Sigmoid colon (tissue), 7 donors: ENCODE measurements around the gene DYNLL2. TPM values are rescaled to one million over a fixed set of nuclear protein-coding genes. Genes with fewer than 3 reads are reported as not detected.

Source experiments
- DNase-seq: peaks from one replicate; pipeline ENCODE4 v3.0.0-alpha.2; 2019
- H3K27ac ChIP-seq, 4 donors: fragments of 200-600 bp; sonication (generic); one replicate each; pipeline ENCODE4 v1.5.1; 2016 to 2019; ENCODE audit warnings: mild to moderate bottlenecking in 1 of 4
- H3K27me3 ChIP-seq, 3 donors: fragments of 200-600 bp; sonication (generic); one replicate each; pipeline ENCODE4 v1.5.1; 2019; ENCODE audit warnings: mild to moderate bottlenecking in 1 of 3
- H3K36me3 ChIP-seq, 4 donors: fragments of 200-600 bp; sonication (generic); one replicate each; pipeline ENCODE4 v1.5.1; 2016 to 2019
- H3K4me1 ChIP-seq, 4 donors: fragments of 200-600 bp; sonication (generic); one replicate each; pipeline ENCODE4 v1.5.1; 2017 to 2019
- H3K4me3 ChIP-seq, 4 donors: fragments of 200-600 bp; sonication (generic); one replicate each; pipeline ENCODE4 v1.5.1; 2017 to 2019; ENCODE audit warnings: mild to moderate bottlenecking in 2 of 4, moderate library complexity in 1 of 4
- H3K9me3 ChIP-seq, 4 donors: fragments of 200-600 bp in 3 of 4; sonication (generic) in 3 of 4; one replicate each; pipeline versions ENCODE4 v1.5.1 to v1.6.1; 2013 to 2019
- CTCF ChIP-seq, 4 experiments: fragments of 450-650 bp in 3 of 4; fragments of 200-600 bp in 1 of 4; IDR thresholded peaks; one replicate each; pipeline ENCODE4 v1.5.1; 2016 to 2019; ENCODE audit warnings: antibody characterized with exemption in 4 of 4, mild to moderate bottlenecking in 3 of 4, moderate library complexity in 2 of 4
- EP300 ChIP-seq, 4 donors: sonication (generic); formaldehyde crosslinking; IDR thresholded peaks; one replicate each; pipeline ENCODE4 v1.6.1; 2017; ENCODE audit warnings: antibody characterized with exemption in 4 of 4
- POLR2A ChIP-seq, 2 donors: fragments of 450-650 bp; IDR thresholded peaks; one replicate each; pipeline ENCODE4 v1.6.1; 2016; ENCODE audit warnings: antibody characterized with exemption in 2 of 2, mild to moderate bottlenecking in 2 of 2, moderate library complexity in 2 of 2
- POLR2AphosphoS5 ChIP-seq, 4 donors: sonication (generic); formaldehyde crosslinking; IDR thresholded peaks; one replicate each; pipeline ENCODE4 v1.6.1; 2017; ENCODE audit warnings: antibody characterized with exemption in 4 of 4
- WGBS, 2 donors: extraction: QIAGEN DNeasy Blood & Tissue Kit; methylation state at CpG; one replicate each; pipeline ENCODE4 v1.1.7; 2013; 5-methylcytosine and 5-hydroxymethylcytosine counted together
- intact Hi-C: fragments of 100-400 bp; cut with DNase I; formaldehyde crosslinking; loops from one replicate; pipeline ENCODE4 v1.15.1; 2023
- polyA plus RNA-seq, 3 donors: library from polyadenylated mRNA; stranded (reverse); fragments of 200-250 nt; gene quantifications; one replicate each; pipeline ENCODE4 v1.2.3, GENCODE V29; 2013
- total RNA-seq, 4 donors: library from RNA; depleted of rRNA; stranded (reverse); fragments of >200 nt; gene quantifications; one replicate each; pipeline ENCODE4 v1.1.0, GENCODE V29; 2016
- donor health status: healthy with polysubstance abuse.
- donor health status: Bipolar disorder and iron deficiency.
- donor health status: healthy.

DYNLL2 gene
- total and polyA plus RNA-seq, 7 donors = 19.4 to 44.9 (median 26.4) TPM

- intact Hi-C loops = no loop called here
- no peaks in the 10 kb centered on the region for H3K9me3 ChIP-seq
- no peak overlapping the region for H3K4me3 ChIP-seq
- no peak overlapping the region for H3K27ac ChIP-seq
- 80 to 88% methylated on average over 6 of the region's 6 CpGs for WGBS, 2 donors
- H3K4me1 ChIP-seq = peaks cover 0 to 4% (median 2%) of the 10 kb centered on the region in 4 donors
- DNase-seq = no peak
- no peaks in the 10 kb centered on the region for H3K36me3 ChIP-seq
- no peak for TF ChIP-seq EP300 (IDR thresholded peaks at IDR 0.05)
- no peak for TF ChIP-seq POLR2A (IDR thresholded peaks at IDR 0.05)
- TF ChIP-seq CTCF (IDR thresholded peaks at IDR 0.05) = no peak
- no peak for TF ChIP-seq POLR2AphosphoS5 (IDR thresholded peaks at IDR 0.05)
- no peaks in the 10 kb centered on the region for H3K27me3 ChIP-seq
These were observed 28.6 kb upstream of the DYNLL2 start for GRCh38 chr17:58054641-58055040.

GRCh38 chr17:58056476-58056875, 26.7 kb upstream of the DYNLL2 start:
- Histone ChIP-seq H3K9me3 (no peaks in the 10 kb centered on the region), H3K27ac (no peak overlapping the region), H3K36me3 (no peaks in the 10 kb centered on the region), H3K4me3 (no peak overlapping the region), H3K27me3 (no peaks in the 10 kb centered on the region), H3K4me1 (peaks cover 0 to 22% (median 16%) of the 10 kb centered on the region in 4 donors)
- TF ChIP-seq POLR2AphosphoS5 (IDR thresholded peaks at IDR 0.05) = no peak
- intact Hi-C loops = no loop called here
- no peak for DNase-seq

- 56 to 67% methylated on average over 5 of the region's 5 CpGs for WGBS, 2 donors
- no peak for DNase-seq
- H3K27me3 ChIP-seq = no peaks in the 10 kb centered on the region
- TF ChIP-seq EP300 (IDR thresholded peaks at IDR 0.05) (no peak), POLR2A (IDR thresholded peaks at IDR 0.05) (no peak), POLR2AphosphoS5 (IDR thresholded peaks at IDR 0.05) (no peak)
- H3K4me1 ChIP-seq = peaks cover 0 to 26% (median 16%) of the 10 kb centered on the region in 4 donors
- no peak overlapping the region for H3K4me3 ChIP-seq
- no peaks in the 10 kb centered on the region for H3K36me3 ChIP-seq
- H3K27ac ChIP-seq = no peak overlapping the region
- H3K9me3 ChIP-seq = no peaks in the 10 kb centered on the region
- intact Hi-C loops = no loop called here
These were observed 24.1 kb upstream of the DYNLL2 start for GRCh38 chr17:58059141-58059540.

- WGBS, 2 donors = 26 to 56% methylated on average over 9 of the region's 9 CpGs
- no peaks in the 10 kb centered on the region for H3K27me3 ChIP-seq
- intact Hi-C loops = loop anchor here (2.0 kb wide), 1 partner anchor 22 kb away; the partner anchor contains the start of gene DYNLL2
- no peak overlapping the region for H3K4me3 ChIP-seq
- peak; percentile 6 to 62 (median 38) for TF ChIP-seq POLR2AphosphoS5 (IDR thresholded peaks at IDR 0.05)
- no peak for TF ChIP-seq EP300 (IDR thresholded peaks at IDR 0.05)
- TF ChIP-seq CTCF (IDR thresholded peaks at IDR 0.05) = no peak
- no peak for TF ChIP-seq POLR2A (IDR thresholded peaks at IDR 0.05)
- no peaks in the 10 kb centered on the region for H3K9me3 ChIP-seq
- H3K36me3 ChIP-seq = no peaks in the 10 kb centered on the region
- H3K4me1 ChIP-seq = peaks cover 0 to 26% (median 16%) of the 10 kb centered on the region in 4 donors
- peak; percentile 91 for DNase-seq
- H3K27ac ChIP-seq = peak overlapping the region in 3 of 4 donors; percentile 60 to 72 (median 72)
These were observed 22.5 kb upstream of the DYNLL2 start for GRCh38 chr17:58060596-58061191.

- Histone ChIP-seq H3K9me3 (no peaks in the 10 kb centered on the region), H3K4me1 (peaks cover 0 to 26% (median 16%) of the 10 kb centered on the region in 4 donors), H3K27ac (peak overlapping the region in 3 of 4 donors; percentile 60 to 72 (median 72)), H3K36me3 (no peaks in the 10 kb centered on the region), H3K4me3 (no peak overlapping the region), H3K27me3 (no peaks in the 10 kb centered on the region)
- DNase-seq = no peak
- 79 to 88% methylated on average over 5 of the region's 5 CpGs for WGBS, 2 donors
- intact Hi-C loops = loop anchor here (2.0 kb wide), 1 partner anchor 21 kb away; the partner anchor contains the start of gene DYNLL2
- TF ChIP-seq EP300 (IDR thresholded peaks at IDR 0.05) (no peak), POLR2A (IDR thresholded peaks at IDR 0.05) (no peak), CTCF (IDR thresholded peaks at IDR 0.05) (no peak), POLR2AphosphoS5 (IDR thresholded peaks at IDR 0.05) (no peak)
These were observed 21.5 kb upstream of the DYNLL2 start for GRCh38 chr17:58061672-58062071.
